Breast epithelium (tissue), 4 donors: ENCODE results near the gene SLC25A48. TPM values are rescaled to one million over a fixed set of nuclear protein-coding genes. Genes with fewer than 3 reads are reported as not detected.

Source experiments
- DNase-seq, 2 donors: peaks; one replicate each; pipeline ENCODE4 v3.0.0-alpha.2; 2019; ENCODE audit warnings: low spot score in 2 of 2
- H3K27ac ChIP-seq, 2 donors: fragments of 200-600 bp; sonication (generic) in 1 of 2; one replicate each; pipeline ENCODE4 v1.5.1; 2016 to 2019; ENCODE audit warnings: mild to moderate bottlenecking in 1 of 2
- H3K27me3 ChIP-seq, 2 donors: fragments of 200-600 bp; sonication (generic) in 1 of 2; one replicate each; pipeline versions ENCODE4 v1.5.1 to v1.6.0; 2017 to 2019; ENCODE audit warnings: control low read depth in 1 of 2, mild to moderate bottlenecking in 1 of 2
- H3K36me3 ChIP-seq: fragments of 200-600 bp; one replicate; pipeline ENCODE4 v1.5.1; 2019
- H3K4me1 ChIP-seq, 2 donors: fragments of 200-600 bp; sonication (generic); one replicate each; pipeline ENCODE4 v1.5.1; 2016 to 2019; ENCODE audit warnings: control low read depth in 1 of 2
- H3K4me3 ChIP-seq, 3 donors: fragments of 200-600 bp; sonication (generic); 1 replicate in 2 of 3; 2 replicates in 1 of 3; pipeline ENCODE4 v1.5.1; 2016 to 2019; ENCODE audit warnings: mild to moderate bottlenecking in 3 of 3, moderate library complexity in 2 of 3
- H3K9me3 ChIP-seq, 2 donors: fragments of 200-600 bp; sonication (generic) in 1 of 2; one replicate each; pipeline ENCODE4 v1.5.1; 2016 to 2019; ENCODE audit warnings: control low read depth in 1 of 2
- POLR2A ChIP-seq: fragments of 450-650 bp; IDR thresholded peaks from one replicate; pipeline ENCODE4 v1.6.1; 2016; ENCODE audit warnings: antibody characterized with exemption, mild to moderate bottlenecking, moderate library complexity
- POLR2AphosphoS5 ChIP-seq, 3 donors: sonication (generic); formaldehyde crosslinking; IDR thresholded peaks; one replicate each; pipeline ENCODE4 v1.6.1; 2017; ENCODE audit warnings: antibody characterized with exemption in 3 of 3
- intact Hi-C: fragments of 100-400 bp; cut with DNase I; formaldehyde crosslinking; loops from one replicate; pipeline ENCODE4 v1.15.1; 2023; ENCODE audit warnings: low total_unique reads
- total RNA-seq, 3 donors: library from RNA; depleted of rRNA; stranded (reverse); fragments of >200 nt; gene quantifications; one replicate each; pipeline ENCODE4 v1.1.0, GENCODE V29; 2016
- TF ChIP-seq, protein P1 (sequence below), 3 donors: fragments of 450-650 bp; IDR thresholded peaks; one replicate each; pipeline ENCODE4 v1.5.1; 2016 to 2017; ENCODE audit warnings: antibody characterized with exemption in 3 of 3, mild to moderate bottlenecking in 3 of 3, moderate library complexity in 3 of 3

The SLC25A48 gene
- total RNA-seq, 3 donors from 2014 or later: 0.33 to 6.2 (median 1.8) TPM

- Histone ChIP-seq H3K4me3 (no peak overlapping the region), H3K9me3 (no peaks in the 10 kb centered on the region), H3K4me1 (no peaks in the 10 kb centered on the region), H3K27me3 (peaks cover 0 to 28% of the 10 kb centered on the region in 2 donors), H3K27ac (no peak overlapping the region), H3K36me3 (no peaks in the 10 kb centered on the region)
- intact Hi-C loops: loop anchor here (5.0 kb wide), 1 partner anchor 873 kb away; no protein-coding TSS in a partner anchor
- peak; percentile 42 to 65 for DNase-seq
- TF ChIP-seq POLR2A: no peak
- TF ChIP-seq, protein P1, sequence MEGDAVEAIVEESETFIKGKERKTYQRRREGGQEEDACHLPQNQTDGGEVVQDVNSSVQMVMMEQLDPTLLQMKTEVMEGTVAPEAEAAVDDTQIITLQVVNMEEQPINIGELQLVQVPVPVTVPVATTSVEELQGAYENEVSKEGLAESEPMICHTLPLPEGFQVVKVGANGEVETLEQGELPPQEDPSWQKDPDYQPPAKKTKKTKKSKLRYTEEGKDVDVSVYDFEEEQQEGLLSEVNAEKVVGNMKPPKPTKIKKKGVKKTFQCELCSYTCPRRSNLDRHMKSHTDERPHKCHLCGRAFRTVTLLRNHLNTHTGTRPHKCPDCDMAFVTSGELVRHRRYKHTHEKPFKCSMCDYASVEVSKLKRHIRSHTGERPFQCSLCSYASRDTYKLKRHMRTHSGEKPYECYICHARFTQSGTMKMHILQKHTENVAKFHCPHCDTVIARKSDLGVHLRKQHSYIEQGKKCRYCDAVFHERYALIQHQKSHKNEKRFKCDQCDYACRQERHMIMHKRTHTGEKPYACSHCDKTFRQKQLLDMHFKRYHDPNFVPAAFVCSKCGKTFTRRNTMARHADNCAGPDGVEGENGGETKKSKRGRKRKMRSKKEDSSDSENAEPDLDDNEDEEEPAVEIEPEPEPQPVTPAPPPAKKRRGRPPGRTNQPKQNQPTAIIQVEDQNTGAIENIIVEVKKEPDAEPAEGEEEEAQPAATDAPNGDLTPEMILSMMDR (IDR thresholded peaks at IDR 0.05): peak in 2 of 3 donors; percentile 36 to 52
These were observed 4.6 kb upstream of the SLC25A48 start for GRCh38 chr5:135829681-135830383.

DNA sequence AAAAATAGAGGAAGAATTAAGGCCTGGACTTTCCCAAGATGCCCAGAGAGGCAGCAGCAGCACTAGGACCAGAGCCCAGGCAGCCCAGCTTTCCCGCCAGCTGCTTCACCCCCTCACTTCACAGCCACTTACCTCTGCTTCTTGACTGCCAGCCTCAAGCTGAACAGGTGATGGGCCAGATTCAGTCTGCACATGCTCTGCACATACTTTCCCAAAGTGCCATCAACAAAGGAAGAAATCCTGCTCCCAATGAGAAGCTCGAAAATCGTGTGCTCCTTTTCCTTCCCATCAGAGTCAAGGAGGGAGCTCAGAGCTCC, 4.1 kb upstream of the SLC25A48 start:
- H3K27me3 ChIP-seq: peaks cover 0 to 33% of the 10 kb centered on the region in 2 donors

GRCh38 chr5:135830876-135831275, 3.6 kb upstream of the SLC25A48 start:
- H3K4me1 ChIP-seq: no peaks in the 10 kb centered on the region
- intact Hi-C loops: loop anchor here (5.0 kb wide), 1 partner anchor 874 kb away; no protein-coding TSS in a partner anchor
- no peak for DNase-seq
- no peak for TF ChIP-seq POLR2A
- TF ChIP-seq, protein P1 (IDR thresholded peaks at IDR 0.05): no peak
- H3K36me3 ChIP-seq: no peaks in the 10 kb centered on the region
- no peak overlapping the region for H3K4me3 ChIP-seq
- H3K27ac ChIP-seq: no peak overlapping the region
- peaks cover 0 to 36% of the 10 kb centered on the region in 2 donors for H3K27me3 ChIP-seq
- H3K9me3 ChIP-seq: no peaks in the 10 kb centered on the region

More for the DNA sequence above, 4.1 kb upstream of the SLC25A48 start:
- no peaks in the 10 kb centered on the region for H3K9me3 ChIP-seq
- DNase-seq: no peak
- H3K4me1 ChIP-seq: no peaks in the 10 kb centered on the region
- H3K36me3 ChIP-seq: no peaks in the 10 kb centered on the region
- no peak overlapping the region for H3K27ac ChIP-seq
- TF ChIP-seq POLR2A (no peak), POLR2AphosphoS5 (IDR thresholded peaks at IDR 0.05) (no peak)
- TF ChIP-seq, protein P1 (IDR thresholded peaks at IDR 0.05): no peak
- H3K4me3 ChIP-seq: no peak overlapping the region
- intact Hi-C loops: loop anchor here (5.0 kb wide), 1 partner anchor 873 kb away; no protein-coding TSS in a partner anchor

- H3K4me1 ChIP-seq: no peaks in the 10 kb centered on the region
- no peaks in the 10 kb centered on the region for H3K36me3 ChIP-seq
- intact Hi-C loops: loop anchor here (5.0 kb wide), 1 partner anchor 874 kb away; no protein-coding TSS in a partner anchor
- no peaks in the 10 kb centered on the region for H3K9me3 ChIP-seq
- TF ChIP-seq POLR2A: no peak
- TF ChIP-seq POLR2AphosphoS5 (IDR thresholded peaks at IDR 0.05): no peak
- TF ChIP-seq, protein P1 (IDR thresholded peaks at IDR 0.05): no peak
- H3K4me3 ChIP-seq: no peak overlapping the region
- no peak for DNase-seq
- peaks cover 0 to 39% of the 10 kb centered on the region in 2 donors for H3K27me3 ChIP-seq
- H3K27ac ChIP-seq: no peak overlapping the region
These were observed 3.0 kb upstream of the SLC25A48 start for GRCh38 chr5:135831439-135831838.

- no peak overlapping the region for H3K27ac ChIP-seq
- no peak for TF ChIP-seq POLR2A
- TF ChIP-seq, protein P1 (IDR thresholded peaks at IDR 0.05): no peak
- no peak for TF ChIP-seq POLR2AphosphoS5 (IDR thresholded peaks at IDR 0.05)
- DNase-seq: no peak
- peaks cover 0 to 41% of the 10 kb centered on the region in 2 donors for H3K27me3 ChIP-seq
- H3K9me3 ChIP-seq: no peaks in the 10 kb centered on the region
- no peaks in the 10 kb centered on the region for H3K36me3 ChIP-seq
- H3K4me3 ChIP-seq: no peak overlapping the region
- intact Hi-C loops: loop anchor here (5.0 kb wide), 1 partner anchor 875 kb away; no protein-coding TSS in a partner anchor
- H3K4me1 ChIP-seq: no peaks in the 10 kb centered on the region
These were observed 2.5 kb upstream of the SLC25A48 start for GRCh38 chr5:135831851-135832555.
